Panc1 (cell line): Measurements from ENCODE around the gene MADD. TPM values are rescaled to one million over a fixed set of nuclear protein-coding genes. Genes with fewer than 3 reads are reported as not detected.
A peak's percentile ranks its signal among the peaks of the same experiment; 100 is the strongest.

ENCODE experiments used
- ATAC-seq: fragments of 200-7000 bp; cut with Tn5 transposase; 2 replicates; pipeline ENCODE4 v1.9.1; 2020; ENCODE audit warnings: mild to moderate bottlenecking, moderate library complexity
- BruUV-seq: library from RNA; stranded (reverse); fragments of 400-500 nt; replicated peaks from 2 replicates; lab custom pipeline; 2021; lab: Mats Ljungman, UMichigan
- CTCF ChIA-PET: fragments of 300-600 bp; sonication (Branson Sonifier 250); formaldehyde crosslinking; loops from one replicate; lab custom pipeline; 2022; ENCODE audit warnings: antibody characterized with exemption; lab: Charles Lee
- POLR2A ChIA-PET: fragments of 300-600 bp; sonication (Branson Sonifier 250); formaldehyde crosslinking; loops from one replicate; lab custom pipeline; 2022; ENCODE audit warnings: antibody characterized with exemption; lab: Charles Lee
- DNase-seq: peaks from one replicate; pipeline ENCODE4 v3.0.0-alpha.2; 2010; ENCODE audit warnings: low read depth, low spot score
- H3K27ac ChIP-seq: 2 replicates; pipeline ENCODE4 v1.5.1; 2011; ENCODE audit warnings: mild to moderate bottlenecking, low read length, inconsistent platforms
- H3K27me3 ChIP-seq: fragments of 200-500 bp; sonication (Bioruptor generic); 2 replicates; pipeline ENCODE4 v1.6.0; 2014; ENCODE audit warnings: low read length, inconsistent platforms; ENCODE audit not compliant: control insufficient read depth, insufficient read depth
- H3K36me3 ChIP-seq: fragments of 200-500 bp; sonication (Bioruptor generic); 2 replicates; pipeline ENCODE4 v1.5.1; 2014; ENCODE audit warnings: inconsistent platforms, mild to moderate bottlenecking, low read length, moderate library complexity; ENCODE audit not compliant: control insufficient read depth, insufficient read depth
- H3K4me1 ChIP-seq: 2 replicates; pipeline ENCODE4 v1.5.1; 2011; ENCODE audit warnings: inconsistent platforms, mild to moderate bottlenecking, low read length, moderate library complexity; ENCODE audit not compliant: control insufficient read depth, insufficient read depth
- H3K4me3 ChIP-seq, 2 experiments: 2 replicates each; pipeline ENCODE4 v1.5.1; 2011 to 2012; ENCODE audit warnings: low read depth in 2 of 2, low read length in 2 of 2, mild to moderate bottlenecking in 2 of 2, inconsistent platforms in 1 of 2, moderate library complexity in 1 of 2
- H3K9me3 ChIP-seq: fragments of 200-500 bp; sonication (Bioruptor generic); 2 replicates; pipeline ENCODE4 v1.5.1; 2014; ENCODE audit warnings: low read depth, mild to moderate bottlenecking, inconsistent platforms, low read length, moderate library complexity; ENCODE audit not compliant: control insufficient read depth, insufficient read depth
- CTCF ChIP-seq: fragments of 450-650 bp; IDR thresholded peaks from 2 replicates; pipeline ENCODE4 v1.5.1; 2017; ENCODE audit warnings: mild to moderate bottlenecking
- REST ChIP-seq, 2 experiments: IDR thresholded peaks; 2 replicates each; pipeline ENCODE4 v1.6.1; 2011 to 2012; ENCODE audit warnings: low read depth in 2 of 2, control low read depth in 1 of 2, low read length in 1 of 2, mild to moderate bottlenecking in 1 of 2, moderate library complexity in 1 of 2; ENCODE audit not compliant: insufficient read depth in 1 of 2
- SIN3A ChIP-seq: IDR thresholded peaks from 2 replicates; pipeline ENCODE4 v1.6.1; 2012; ENCODE audit warnings: low read depth, mild to moderate bottlenecking, low read length, moderate library complexity, borderline replicate concordance; ENCODE audit not compliant: insufficient read depth
- TCF7L2 ChIP-seq: IDR thresholded peaks from 2 replicates; pipeline ENCODE4 v1.6.1; 2011; ENCODE audit warnings: mild to moderate bottlenecking, low read depth, low read length, inconsistent platforms
- in situ Hi-C: cut with HindIII; loops from 2 replicates; pipeline ENCODE4 v1.10.0; 2016; ENCODE audit warnings: low sequenced_read_pairs, low pct_unique_long_range_greater_than_20kb
- intact Hi-C: fragments of 100-400 bp; cut with micrococcal nuclease; formaldehyde crosslinking; loops from one replicate; pipeline ENCODE4 v1.10.0; 2022; ENCODE audit not compliant: unreplicated experiment
- total RNA-seq: library from RNA; stranded (reverse); gene quantifications from one replicate; pipeline ENCODE4 v1.2.1, GENCODE V29; 2021; ENCODE audit not compliant: unreplicated experiment

MADD gene
- total RNA-seq, 1 experiment from 2014 or later = 51.1 TPM

GRCh38 chr11:47257517-47258316, 12.2 kb upstream of the MADD start, which contains the start of gene NR1H3:
TSS of gene NR1H3 (plus strand) at chr11:47257996. CDS start at chr11:47259217, 1,221 bp downstream.
- H3K27me3 ChIP-seq = no peaks in the 10 kb centered on the region
- ATAC-seq (peak; percentile 61), DNase-seq (no peak)
- in situ Hi-C loops = no loop called here
- H3K36me3 ChIP-seq = no peaks in the 10 kb centered on the region
- H3K9me3 ChIP-seq = no peaks in the 10 kb centered on the region
- CTCF ChIA-PET = interaction anchor here (0.6 to 1.0 kb wide), 7 partner anchors 9 to 95 kb away, joined by 3 to 4 read pairs (median 3); partner anchors contain the start of gene ACP2
- intact Hi-C loops = loop anchor here (10.0 kb wide), 2 partner anchors 83 to 97 kb away; partner anchors contain the start of genes ARFGAP2 and MYBPC3
- TF ChIP-seq TCF7L2 (no peak), CTCF (peak; percentile 68)
- 0 out of 4 replicates have a peak within 1 kb of the TSS, but pooled peaks of 1 of the 2 experiments have one; percentile 10 for H3K4me3 ChIP-seq
- peaks cover 32% of the 10 kb centered on the region for H3K4me1 ChIP-seq
- POLR2A ChIA-PET = interaction anchor here (0.8 kb wide), 1 partner anchor 72 kb away, joined by 3 read pairs; no protein-coding TSS in a partner anchor
- no TSS peak for BruUV-seq
- H3K27ac ChIP-seq = peak within 1 kb of the TSS; percentile 73

GRCh38 chr11:47258317-47258902, 11.5 kb upstream of the MADD start:
- BruUV-seq = no TSS peak
- no peak overlapping the region for H3K4me3 ChIP-seq
- CTCF ChIA-PET = interaction anchor here (0.7 to 1.6 kb wide), 9 partner anchors 9 to 97 kb away, joined by 3 to 11 read pairs (median 4); partner anchors contain the start of gene ACP2
- no peak for DNase-seq
- H3K27me3 ChIP-seq = no peaks in the 10 kb centered on the region
- in situ Hi-C loops = no loop called here
- H3K27ac ChIP-seq = peak overlapping the region; percentile 67; the same call in 1 of the 2 replicates
- no peaks in the 10 kb centered on the region for H3K36me3 ChIP-seq
- H3K9me3 ChIP-seq = no peaks in the 10 kb centered on the region
- POLR2A ChIA-PET = no interaction called here
- intact Hi-C loops = loop anchor here (10.0 kb wide), 2 partner anchors 84 to 96 kb away; partner anchors contain the start of genes ARFGAP2 and MYBPC3
- peaks cover 32% of the 10 kb centered on the region for H3K4me1 ChIP-seq
- ATAC-seq = no peak
- no peak for TF ChIP-seq CTCF
- no peak for TF ChIP-seq TCF7L2
- TF ChIP-seq REST (IDR thresholded peaks at IDR 0.05; ENCODE audit: insufficient read depth in 1 of 2, low read depth in 2 of 2, low read length in 1 of 2) = no peak
- TF ChIP-seq SIN3A = no peak
